Ascending aorta (tissue), 2 donors: Measurements from ENCODE around the gene TJP1. TPM values are rescaled to one million over a fixed set of nuclear protein-coding genes. Genes with fewer than 3 reads are reported as not detected.
A peak's percentile ranks its signal among the peaks of the same experiment; 100 is the strongest.
"Not testable (repeated sequence)": the region's sequence is repeated elsewhere in the genome, so short reads cannot be mapped to it uniquely, and the experiment has no call there.

ENCODE experiments used
- DNase-seq, 2 donors: peaks; one replicate each; pipeline ENCODE4 v3.0.0-alpha.2; 2019; ENCODE audit warnings: low spot score in 2 of 2
- H3K27ac ChIP-seq, 2 donors: fragments of 200-600 bp; sonication (generic); one replicate each; pipeline ENCODE4 v1.5.1; 2016 to 2017; ENCODE audit warnings: mild to moderate bottlenecking in 1 of 2
- H3K27me3 ChIP-seq: fragments of 200-600 bp; sonication (generic); one replicate; pipeline ENCODE4 v1.5.1; 2017
- H3K36me3 ChIP-seq, 2 donors: fragments of 200-600 bp; sonication (generic); one replicate each; pipeline ENCODE4 v1.5.1; 2016
- H3K4me1 ChIP-seq, 2 donors: fragments of 200-600 bp; sonication (generic); one replicate each; pipeline ENCODE4 v1.5.1; 2016 to 2017; ENCODE audit warnings: mild to moderate bottlenecking in 1 of 2
- H3K4me3 ChIP-seq, 2 donors: fragments of 200-600 bp; sonication (generic); one replicate each; pipeline ENCODE4 v1.5.1; 2016 to 2017; ENCODE audit warnings: mild to moderate bottlenecking in 1 of 2
- H3K9me3 ChIP-seq, 2 donors: fragments of 200-600 bp; sonication (generic); one replicate each; pipeline ENCODE4 v1.5.1; 2016
- intact Hi-C: fragments of 100-400 bp; cut with DNase I; formaldehyde crosslinking; loops from one replicate; pipeline ENCODE4 v1.15.1; 2023
- total RNA-seq: library from RNA; depleted of rRNA; stranded (reverse); fragments of >200 nt; gene quantifications from one replicate; pipeline ENCODE4 v1.1.0, GENCODE V29; 2016
- TF ChIP-seq, protein P1 (sequence below), 3 experiments: fragments of 200-600 bp in 2 of 3; fragments of 450-650 bp in 1 of 3; sonication (generic) in 2 of 3; IDR thresholded peaks; one replicate each; pipeline ENCODE4 v1.5.1; 2016 to 2019; ENCODE audit warnings: antibody characterized with exemption in 3 of 3, mild to moderate bottlenecking in 1 of 3, moderate library complexity in 1 of 3

TJP1 gene
- total RNA-seq, 1 donor from 2014 or later = 90.0 TPM

DNA sequence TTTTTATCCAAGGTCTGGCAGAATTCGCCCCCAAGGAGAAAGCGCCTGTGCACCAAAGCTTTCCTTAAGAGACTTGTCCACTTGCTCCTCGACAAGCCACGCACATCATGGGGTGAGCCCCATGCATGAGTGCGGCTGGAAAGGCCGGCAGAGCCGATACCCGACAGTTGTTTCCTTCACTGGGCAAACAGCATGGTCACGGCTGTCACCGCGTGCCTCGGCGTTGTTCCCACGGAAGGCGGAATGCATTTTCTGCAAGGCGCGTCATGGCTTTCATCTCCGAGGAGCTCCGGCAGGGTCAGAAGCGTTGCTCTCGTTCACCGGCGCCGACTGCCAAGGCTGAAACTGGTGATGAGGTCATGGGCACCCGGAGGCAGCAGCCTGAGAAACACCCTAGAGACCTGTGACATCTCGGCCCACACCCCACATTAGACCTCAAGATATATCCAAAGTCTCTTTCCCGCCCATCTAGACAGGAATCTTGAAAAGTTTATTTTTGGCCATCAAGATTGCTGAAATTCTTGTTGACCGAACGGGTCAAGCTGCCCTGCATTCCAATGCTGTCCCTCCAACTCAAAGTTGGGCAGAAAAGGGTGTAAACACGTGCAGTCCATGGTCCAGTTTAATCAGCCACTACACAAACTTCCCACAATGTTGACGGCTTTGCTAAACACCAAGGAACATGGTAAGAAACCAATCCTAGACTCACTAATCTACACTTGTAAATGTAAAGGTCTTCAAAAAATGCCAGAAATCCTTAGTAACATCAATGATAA is 604 bp upstream of the TJP1 start:
- Histone ChIP-seq H3K4me3 (peak overlapping the region; percentile 77 to 96), H3K36me3 (no peaks in the 10 kb centered on the region), H3K4me1 (peaks cover 0 to 5% of the 10 kb centered on the region in 2 donors), H3K27ac (peak overlapping the region; percentile 98 to 99), H3K27me3 (no peaks in the 10 kb centered on the region), H3K9me3 (no peaks in the 10 kb centered on the region)
- intact Hi-C loops = loop anchor here (1.0 to 5.0 kb wide), 5 partner anchors 48 to 551 kb away; no protein-coding TSS in a partner anchor
- TF ChIP-seq, protein P1, sequence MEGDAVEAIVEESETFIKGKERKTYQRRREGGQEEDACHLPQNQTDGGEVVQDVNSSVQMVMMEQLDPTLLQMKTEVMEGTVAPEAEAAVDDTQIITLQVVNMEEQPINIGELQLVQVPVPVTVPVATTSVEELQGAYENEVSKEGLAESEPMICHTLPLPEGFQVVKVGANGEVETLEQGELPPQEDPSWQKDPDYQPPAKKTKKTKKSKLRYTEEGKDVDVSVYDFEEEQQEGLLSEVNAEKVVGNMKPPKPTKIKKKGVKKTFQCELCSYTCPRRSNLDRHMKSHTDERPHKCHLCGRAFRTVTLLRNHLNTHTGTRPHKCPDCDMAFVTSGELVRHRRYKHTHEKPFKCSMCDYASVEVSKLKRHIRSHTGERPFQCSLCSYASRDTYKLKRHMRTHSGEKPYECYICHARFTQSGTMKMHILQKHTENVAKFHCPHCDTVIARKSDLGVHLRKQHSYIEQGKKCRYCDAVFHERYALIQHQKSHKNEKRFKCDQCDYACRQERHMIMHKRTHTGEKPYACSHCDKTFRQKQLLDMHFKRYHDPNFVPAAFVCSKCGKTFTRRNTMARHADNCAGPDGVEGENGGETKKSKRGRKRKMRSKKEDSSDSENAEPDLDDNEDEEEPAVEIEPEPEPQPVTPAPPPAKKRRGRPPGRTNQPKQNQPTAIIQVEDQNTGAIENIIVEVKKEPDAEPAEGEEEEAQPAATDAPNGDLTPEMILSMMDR (IDR thresholded peaks at IDR 0.05) = no peak
- DNase-seq = peak; percentile 45 to 91

DNA sequence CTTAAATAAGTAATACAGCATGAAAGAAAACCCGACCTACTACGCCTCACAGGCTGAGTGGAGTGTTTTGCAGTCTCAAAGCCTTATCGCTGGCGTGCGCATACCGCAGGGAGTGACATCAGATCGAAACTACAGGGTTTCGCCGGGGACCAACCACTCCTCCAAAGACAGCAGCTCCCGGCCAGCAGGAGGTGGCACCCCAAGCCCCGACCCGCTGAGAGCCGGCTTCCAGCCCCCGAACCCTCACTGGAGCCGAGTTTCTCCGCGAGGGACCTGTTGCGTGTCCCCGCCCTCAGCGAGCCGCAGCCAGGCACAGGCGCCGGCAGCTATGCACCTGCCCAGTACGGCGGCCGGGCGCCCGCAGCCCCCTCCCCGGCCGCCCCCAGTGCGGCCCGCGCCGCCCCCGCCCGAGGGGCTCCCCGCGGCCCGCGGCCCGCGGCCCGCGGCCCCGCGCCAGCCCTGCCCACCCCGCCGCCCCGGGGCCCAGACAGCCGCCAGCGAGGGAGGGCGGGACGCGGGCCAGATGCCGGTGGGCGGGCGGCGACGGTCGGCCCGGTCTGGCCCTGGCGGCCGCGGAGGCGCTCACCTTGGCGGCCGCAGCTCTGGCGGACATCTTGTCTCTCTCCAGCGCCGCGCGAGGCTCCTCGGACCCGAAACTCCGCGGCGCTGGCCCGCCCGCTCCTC is 710 bp downstream of the TJP1 start:
- no peaks in the 10 kb centered on the region for H3K27me3 ChIP-seq
- peak overlapping the region; percentile 77 to 96 for H3K4me3 ChIP-seq
- intact Hi-C loops = loop anchor here (1.0 to 5.0 kb wide), 5 partner anchors 50 to 549 kb away; no protein-coding TSS in a partner anchor
- no peaks in the 10 kb centered on the region for H3K36me3 ChIP-seq
- H3K9me3 ChIP-seq = no peaks in the 10 kb centered on the region
- H3K4me1 ChIP-seq = peaks cover 0 to 5% of the 10 kb centered on the region in 2 donors
- TF ChIP-seq, protein P1 (IDR thresholded peaks at IDR 0.05) = peak in 1 of 3 experiments; percentile 19
- DNase-seq = peak in 1 of 2 donors; percentile 91
- H3K27ac ChIP-seq = peak overlapping the region; percentile 98 to 99

DNA sequence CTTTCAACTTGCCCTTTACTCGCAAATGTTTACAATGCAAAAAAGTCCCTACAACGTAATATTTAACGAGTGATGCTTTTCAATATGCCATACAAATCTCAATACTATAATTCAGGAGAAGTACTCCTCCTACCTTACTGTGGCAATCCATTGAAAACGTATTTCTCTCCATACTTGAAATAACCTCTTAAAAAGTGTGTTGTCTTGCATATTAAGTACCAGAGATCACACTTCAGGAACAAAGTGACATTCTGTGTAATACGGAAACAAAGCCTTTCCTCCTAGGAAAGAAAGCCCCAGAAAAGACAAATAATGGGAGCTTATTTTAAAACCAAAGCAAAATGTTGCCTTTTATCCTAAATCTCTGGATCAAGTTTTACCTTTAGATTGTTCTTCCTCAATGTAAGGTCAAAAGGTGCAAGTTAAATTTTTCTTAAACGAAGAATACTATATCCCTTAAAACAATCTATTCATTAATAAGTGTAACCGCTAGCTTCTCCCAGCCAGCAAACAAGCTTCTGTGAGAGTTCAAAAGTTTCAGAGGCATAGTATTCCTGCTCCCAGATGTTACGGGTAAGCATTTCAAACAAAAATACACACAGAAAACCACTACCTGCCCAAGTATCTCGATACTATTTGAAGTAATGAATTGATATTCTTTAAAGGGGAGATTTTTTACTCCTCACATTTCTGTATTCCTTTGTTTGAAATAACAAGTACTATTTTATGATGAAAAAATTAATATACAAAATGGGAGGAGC is 1.7 kb downstream of the TJP1 start:
- H3K4me1 ChIP-seq = peaks cover 0 to 10% of the 10 kb centered on the region in 2 donors
- peak overlapping the region; percentile 77 to 96 for H3K4me3 ChIP-seq
- H3K36me3 ChIP-seq = no peaks in the 10 kb centered on the region
- no peaks in the 10 kb centered on the region for H3K9me3 ChIP-seq
- H3K27ac ChIP-seq = peak overlapping the region; percentile 98 to 99
- no peak for DNase-seq
- TF ChIP-seq, protein P1 (IDR thresholded peaks at IDR 0.05) = no peak
- no peaks in the 10 kb centered on the region for H3K27me3 ChIP-seq
- intact Hi-C loops = loop anchor here (5.0 kb wide), 3 partner anchors 68 to 548 kb away; no protein-coding TSS in a partner anchor

DNA sequence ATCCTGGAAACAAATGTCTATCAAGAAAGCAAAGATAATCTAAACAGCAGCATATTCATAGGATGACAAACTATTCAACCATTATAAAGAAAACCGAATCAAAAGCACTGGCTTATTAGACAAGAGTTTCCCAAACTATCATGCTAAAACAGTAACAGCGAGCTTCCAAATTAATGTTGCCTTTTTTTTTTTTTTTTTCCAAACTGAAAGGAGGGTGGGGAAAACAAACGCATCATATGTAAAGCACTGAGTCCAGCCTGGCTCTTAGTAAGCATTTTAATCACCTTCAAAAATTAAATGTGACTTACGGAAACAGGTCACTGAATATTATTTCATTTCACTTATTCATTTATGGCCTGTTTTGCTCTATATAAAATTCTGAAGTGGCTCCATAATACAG is 2.3 kb downstream of the TJP1 start:
- no peak overlapping the region for H3K27ac ChIP-seq
- TF ChIP-seq, protein P1 (IDR thresholded peaks at IDR 0.05) = no peak
- intact Hi-C loops = loop anchor here (5.0 kb wide), 4 partner anchors 48 to 548 kb away; no protein-coding TSS in a partner anchor

DNA sequence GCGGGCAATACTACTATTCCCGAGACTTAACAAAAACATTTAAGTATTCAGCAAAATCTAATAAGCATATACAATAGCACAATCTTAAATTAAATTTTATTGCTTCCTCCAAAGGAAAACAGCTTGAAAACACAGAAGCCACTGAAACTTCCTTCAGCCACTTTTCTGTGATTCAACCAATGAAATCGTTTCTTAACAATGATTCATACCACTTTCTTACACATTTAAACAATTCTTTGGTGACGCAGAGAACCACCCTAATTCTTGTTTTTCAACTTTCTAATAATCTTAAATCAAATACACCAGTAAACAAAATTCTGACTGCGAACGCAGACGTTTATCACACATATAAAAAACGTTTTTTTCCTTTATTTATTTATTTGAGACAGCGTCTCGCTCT is 4.1 kb downstream of the TJP1 start:
- DNase-seq = no peak
- H3K4me3 ChIP-seq = no peak overlapping the region
- peaks cover 0 to 12% of the 10 kb centered on the region in 2 donors for H3K4me1 ChIP-seq

More for the DNA sequence above, 2.3 kb downstream of the TJP1 start:
- Histone ChIP-seq H3K36me3 (no peaks in the 10 kb centered on the region), H3K4me3 (peak overlapping the region; percentile 77 to 96), H3K4me1 (peaks cover 0 to 10% of the 10 kb centered on the region in 2 donors), H3K9me3 (no peaks in the 10 kb centered on the region), H3K27me3 (no peaks in the 10 kb centered on the region)
- no peak for DNase-seq

DNA sequence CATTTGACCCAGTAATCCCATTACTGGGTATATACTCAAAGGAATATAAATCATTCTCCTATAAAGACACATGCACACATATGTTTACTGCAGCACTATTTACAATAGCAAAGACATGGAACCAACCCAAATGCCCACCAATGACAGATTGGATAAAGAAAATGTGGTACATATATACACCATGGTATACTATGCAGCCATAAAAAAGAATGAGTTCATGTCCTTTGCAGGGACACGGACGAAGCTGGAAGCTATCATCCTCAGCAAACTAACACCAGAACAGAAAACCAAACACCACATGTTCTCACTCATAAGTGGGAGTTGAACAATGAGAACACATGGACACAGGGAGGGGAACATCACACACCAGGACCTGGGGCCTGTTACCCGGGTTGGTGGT is 4.8 kb downstream of the TJP1 start:
- H3K27ac ChIP-seq, DNase-seq, H3K4me3 ChIP-seq, H3K36me3 ChIP-seq, H3K27me3 ChIP-seq, H3K9me3 ChIP-seq: not testable (repeated sequence)
- intact Hi-C loops = loop anchor here (5.0 kb wide), 1 partner anchor 45 kb away; no protein-coding TSS in a partner anchor
- peaks cover 4 to 11% of the 10 kb centered on the region in 2 donors for H3K4me1 ChIP-seq

More for the DNA sequence above, 4.1 kb downstream of the TJP1 start:
- H3K27me3 ChIP-seq = no peaks in the 10 kb centered on the region
- no peak overlapping the region for H3K27ac ChIP-seq
- H3K9me3 ChIP-seq = no peaks in the 10 kb centered on the region
- intact Hi-C loops = loop anchor here (5.0 kb wide), 1 partner anchor 46 kb away; no protein-coding TSS in a partner anchor
- H3K36me3 ChIP-seq = no peaks in the 10 kb centered on the region
- TF ChIP-seq, protein P1 (IDR thresholded peaks at IDR 0.05) = no peak
